PC-9 (cell line): ENCODE data around the gene SNRPA1.

Experiments
- EZH2 ChIP-seq: fragments of 200-600 bp; sonication (generic); IDR thresholded peaks from 2 replicates; pipeline ENCODE4 v1.8.0; 2017; ENCODE audit warnings: antibody characterized with exemption, low read depth
- TF ChIP-seq, protein P1 (sequence below): fragments of 200-600 bp; sonication (generic); conservative IDR thresholded peaks from 2 replicates; pipeline ENCODE4 v1.6.1; 2017; ENCODE audit warnings: mixed run types, antibody characterized with exemption, mild to moderate bottlenecking, moderate library complexity

DNA sequence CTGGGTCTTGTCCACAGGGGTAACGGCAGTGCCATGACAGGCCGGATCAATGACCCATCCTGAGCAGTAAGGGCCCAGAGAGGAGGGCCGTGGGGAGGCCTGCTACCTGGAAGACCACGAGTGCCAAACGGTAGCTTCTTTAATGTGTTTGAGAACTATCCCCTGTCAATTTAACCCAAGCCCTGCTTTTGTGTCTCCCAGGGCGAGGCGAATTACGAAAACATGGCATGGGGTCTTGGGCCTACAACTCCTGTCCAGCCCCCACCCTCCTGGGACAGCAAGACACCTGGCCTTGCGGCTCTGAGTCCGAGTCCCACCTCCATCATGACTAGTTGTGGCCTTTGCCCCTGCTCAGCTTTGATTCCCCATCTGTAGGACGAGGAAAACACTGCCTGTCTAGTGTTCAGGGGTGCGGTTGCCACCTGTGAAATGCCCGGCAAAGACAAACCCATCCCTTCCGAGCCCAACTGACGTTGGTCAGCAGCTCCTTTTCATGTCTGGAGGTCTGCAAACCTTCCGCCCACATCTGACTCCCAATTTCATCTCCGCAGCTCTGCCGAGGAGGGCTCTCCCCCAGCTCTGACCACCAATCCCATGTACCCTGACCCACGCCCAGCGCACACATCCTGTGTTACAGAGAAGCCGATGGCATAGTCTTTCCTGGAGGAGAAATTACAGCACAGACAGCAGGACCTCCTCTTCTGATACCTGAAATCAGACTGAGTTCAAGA, 28.9 kb upstream of the SNRPA1 start:
- TF ChIP-seq, protein P1, sequence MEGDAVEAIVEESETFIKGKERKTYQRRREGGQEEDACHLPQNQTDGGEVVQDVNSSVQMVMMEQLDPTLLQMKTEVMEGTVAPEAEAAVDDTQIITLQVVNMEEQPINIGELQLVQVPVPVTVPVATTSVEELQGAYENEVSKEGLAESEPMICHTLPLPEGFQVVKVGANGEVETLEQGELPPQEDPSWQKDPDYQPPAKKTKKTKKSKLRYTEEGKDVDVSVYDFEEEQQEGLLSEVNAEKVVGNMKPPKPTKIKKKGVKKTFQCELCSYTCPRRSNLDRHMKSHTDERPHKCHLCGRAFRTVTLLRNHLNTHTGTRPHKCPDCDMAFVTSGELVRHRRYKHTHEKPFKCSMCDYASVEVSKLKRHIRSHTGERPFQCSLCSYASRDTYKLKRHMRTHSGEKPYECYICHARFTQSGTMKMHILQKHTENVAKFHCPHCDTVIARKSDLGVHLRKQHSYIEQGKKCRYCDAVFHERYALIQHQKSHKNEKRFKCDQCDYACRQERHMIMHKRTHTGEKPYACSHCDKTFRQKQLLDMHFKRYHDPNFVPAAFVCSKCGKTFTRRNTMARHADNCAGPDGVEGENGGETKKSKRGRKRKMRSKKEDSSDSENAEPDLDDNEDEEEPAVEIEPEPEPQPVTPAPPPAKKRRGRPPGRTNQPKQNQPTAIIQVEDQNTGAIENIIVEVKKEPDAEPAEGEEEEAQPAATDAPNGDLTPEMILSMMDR = no peak
- TF ChIP-seq EZH2 = no peak
